ENCODE data around the gene RAB22A.
"Not testable (repeated sequence)": the region's sequence is repeated elsewhere in the genome, so short reads cannot be mapped to it uniquely, and the experiment has no call there.

Gene RAB22A

DNA sequence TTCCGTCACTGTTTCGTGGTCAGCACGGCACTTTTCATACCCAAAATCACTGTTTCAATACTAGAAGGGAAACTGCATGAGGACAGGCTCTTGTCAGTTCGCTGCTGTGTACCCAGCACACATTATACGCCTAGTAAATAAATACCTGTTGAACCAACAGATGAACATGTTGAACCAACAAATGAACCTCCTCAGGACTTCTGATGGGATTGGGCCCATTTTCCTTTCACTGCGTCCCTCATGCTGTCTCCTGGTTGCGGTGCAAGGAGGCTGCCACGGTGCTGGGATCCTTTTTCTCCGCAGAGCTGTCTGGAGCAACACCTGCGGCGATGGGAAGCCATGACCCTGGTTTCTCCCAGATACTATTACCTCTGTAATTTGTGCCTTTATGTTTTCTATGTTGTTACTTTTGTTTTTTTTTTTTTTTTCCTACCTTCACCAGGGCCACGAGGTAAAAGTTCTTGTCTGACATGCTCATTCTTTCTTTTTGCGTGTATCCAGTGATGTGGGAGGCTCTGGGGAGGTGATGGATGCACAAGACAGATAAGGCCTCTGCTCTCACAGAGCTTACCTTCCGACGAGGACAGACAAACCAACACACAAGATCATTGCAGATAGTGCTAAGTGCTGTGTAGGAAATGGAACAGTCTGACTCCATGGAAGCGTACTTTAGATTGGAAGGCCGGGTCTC, 80.6 kb downstream of the RAB22A start:
- no peak for DNase-seq

GRCh38 chr20:58390659-58391035, 81.1 kb downstream of the RAB22A start:
- DNase-seq, result no peak

GRCh38 chr20:58392286-58392685, 82.8 kb downstream of the RAB22A start:
- no peak for DNase-seq

- no peak for DNase-seq
Measured at GRCh38 chr20:58393299-58393698, 83.8 kb downstream of the RAB22A start.

DNA sequence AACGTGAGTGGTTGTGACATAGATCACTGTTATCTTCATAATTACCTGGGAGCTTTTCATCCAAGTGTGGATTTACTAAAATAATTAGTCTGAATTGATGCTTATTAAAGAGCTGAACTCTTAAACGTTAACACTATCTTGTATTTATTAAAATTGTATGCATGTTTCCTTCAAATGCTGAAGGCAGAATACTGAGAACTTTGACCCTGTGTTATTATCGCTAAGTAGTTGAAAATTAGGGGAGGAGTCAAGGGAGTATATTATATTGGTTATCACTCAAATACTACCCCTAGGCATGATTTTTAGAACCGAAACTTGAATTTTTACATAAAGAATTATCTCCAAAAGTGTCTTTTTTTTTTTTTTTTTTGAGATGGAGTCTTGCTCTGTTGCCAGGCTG, 85.3 kb downstream of the RAB22A start:
- no peak for DNase-seq

- no peak for DNase-seq
Measured at GRCh38 chr20:58395604-58396003, 86.1 kb downstream of the RAB22A start.

DNA sequence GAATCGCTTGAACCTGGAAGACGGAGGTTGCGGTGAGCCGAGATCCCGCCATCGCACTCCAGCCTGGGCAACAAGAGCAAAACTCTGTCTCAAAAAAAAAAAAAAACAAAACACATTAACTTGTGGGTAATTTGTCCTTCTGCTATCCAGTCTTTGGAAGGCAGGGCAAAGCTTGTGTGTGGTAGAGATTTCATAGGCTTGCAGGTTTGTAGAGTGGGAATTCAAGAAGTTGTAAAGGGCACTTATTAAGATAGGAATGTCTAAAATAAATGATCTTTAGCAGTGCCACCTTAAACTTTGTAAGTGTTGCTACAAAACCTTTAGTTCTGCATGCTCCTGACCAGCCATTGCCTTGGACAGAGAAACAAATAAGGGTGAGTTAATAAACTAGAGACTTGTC, 87.9 kb downstream of the RAB22A start:
- no peak for DNase-seq

DNA sequence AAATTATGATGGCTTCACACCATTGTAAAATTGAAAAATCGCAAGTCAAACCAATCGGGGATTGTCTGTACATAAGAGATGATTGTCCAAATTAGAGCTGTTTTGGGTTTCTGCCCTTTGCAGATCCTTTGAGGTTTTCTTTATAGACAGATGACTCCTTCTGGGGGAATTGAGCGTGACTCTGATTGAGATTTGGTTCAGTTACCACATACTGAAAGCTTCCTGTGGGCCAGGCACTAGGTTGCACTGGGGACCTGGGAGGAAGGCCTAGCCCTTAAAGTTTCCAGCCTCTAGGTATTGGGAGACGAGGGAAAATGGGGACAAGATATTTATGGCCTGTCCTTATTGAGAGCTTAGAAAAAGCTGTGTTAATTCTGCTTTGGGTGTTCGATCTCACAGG, 88.7 kb downstream of the RAB22A start:
- DNase-seq, result no peak

DNA sequence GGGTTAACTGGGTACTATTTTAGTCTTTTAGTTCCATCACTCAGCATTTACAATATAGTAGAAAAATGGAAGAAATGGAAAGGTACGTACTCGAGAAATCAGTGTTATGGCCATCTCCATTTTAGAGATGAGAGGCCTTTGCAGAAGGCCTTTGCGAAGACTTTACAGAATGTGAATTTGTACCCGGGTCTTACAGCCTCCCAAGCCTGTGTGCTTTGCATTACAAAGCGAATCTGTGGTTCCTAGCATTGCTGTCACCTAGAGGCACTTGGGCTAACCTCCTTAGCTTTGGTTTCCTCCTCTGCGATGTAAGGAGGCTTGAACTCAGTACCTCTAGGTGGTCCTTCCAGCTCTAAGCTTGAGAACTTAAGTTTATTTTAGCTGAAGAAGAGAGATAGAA, 90.4 kb downstream of the RAB22A start:
- no peak for DNase-seq

- no peak for DNase-seq
Measured at GRCh38 chr20:58401162-58401561, 91.6 kb downstream of the RAB22A start.

- no peak for DNase-seq
Measured at GRCh38 chr20:58402305-58402704, 92.8 kb downstream of the RAB22A start.

DNA sequence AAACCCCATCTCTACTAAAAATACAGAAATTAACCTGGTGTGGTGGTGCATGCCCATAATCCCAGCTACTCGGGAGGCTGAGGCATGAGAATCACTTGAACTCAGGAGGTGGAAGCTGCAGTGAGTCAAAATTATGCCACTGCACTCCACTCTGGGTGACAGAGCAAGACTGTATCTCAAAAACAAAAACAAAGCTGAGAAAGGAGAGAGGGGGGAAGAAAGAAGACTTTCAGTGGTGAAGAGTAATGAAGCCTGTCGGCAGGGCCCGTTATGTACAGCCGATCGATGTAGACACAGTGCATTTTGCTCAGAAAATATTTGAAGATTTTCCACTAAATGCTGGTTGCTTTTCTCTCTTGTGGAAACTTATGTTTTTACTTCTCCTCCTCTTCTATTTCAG, 93.3 kb downstream of the RAB22A start:
- no peak for DNase-seq

- no peak for DNase-seq
Measured at GRCh38 chr20:58403272-58403671, 93.8 kb downstream of the RAB22A start.

DNA sequence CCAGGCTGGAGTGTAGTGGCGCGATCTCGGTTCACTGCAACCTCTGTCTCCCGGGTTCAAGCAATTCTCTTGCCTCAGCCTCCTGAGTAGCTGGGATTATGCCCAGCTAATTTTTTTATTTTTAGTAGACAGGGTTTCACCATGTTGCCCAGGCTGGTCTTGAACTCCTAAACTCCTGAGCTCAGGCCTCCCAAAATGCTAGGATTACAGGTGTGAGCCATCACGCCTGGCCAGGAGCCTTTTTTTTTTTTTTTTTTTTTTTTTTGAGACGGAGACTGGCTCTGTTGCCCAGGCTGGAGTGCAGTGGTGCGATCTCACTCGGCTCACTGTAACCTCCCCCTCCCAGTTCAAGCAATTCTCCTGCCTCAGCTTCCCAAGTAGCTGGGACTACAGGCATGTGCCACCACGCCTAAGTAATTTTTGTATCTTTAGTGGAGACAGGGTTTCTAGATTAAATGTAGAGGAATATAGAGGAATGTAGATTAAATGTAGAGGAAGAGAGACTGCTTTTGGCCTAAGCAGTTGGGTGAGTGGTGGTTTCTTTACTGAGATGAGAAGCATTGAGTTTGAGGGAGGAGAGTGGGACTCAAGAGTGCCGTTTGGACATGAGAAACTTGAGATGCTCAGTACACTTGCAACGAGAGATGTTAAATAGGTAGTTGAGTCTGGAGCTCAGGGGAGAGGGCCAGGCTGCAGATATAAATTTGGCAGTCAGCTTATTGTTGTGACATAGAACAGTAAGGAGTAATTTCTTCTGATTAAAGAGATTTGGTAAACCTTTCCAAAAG, 96.2 kb downstream of the RAB22A start:
- no peak for DNase-seq

GRCh38 chr20:58406422-58407001, 97.0 kb downstream of the RAB22A start:
- no peak for DNase-seq

DNA sequence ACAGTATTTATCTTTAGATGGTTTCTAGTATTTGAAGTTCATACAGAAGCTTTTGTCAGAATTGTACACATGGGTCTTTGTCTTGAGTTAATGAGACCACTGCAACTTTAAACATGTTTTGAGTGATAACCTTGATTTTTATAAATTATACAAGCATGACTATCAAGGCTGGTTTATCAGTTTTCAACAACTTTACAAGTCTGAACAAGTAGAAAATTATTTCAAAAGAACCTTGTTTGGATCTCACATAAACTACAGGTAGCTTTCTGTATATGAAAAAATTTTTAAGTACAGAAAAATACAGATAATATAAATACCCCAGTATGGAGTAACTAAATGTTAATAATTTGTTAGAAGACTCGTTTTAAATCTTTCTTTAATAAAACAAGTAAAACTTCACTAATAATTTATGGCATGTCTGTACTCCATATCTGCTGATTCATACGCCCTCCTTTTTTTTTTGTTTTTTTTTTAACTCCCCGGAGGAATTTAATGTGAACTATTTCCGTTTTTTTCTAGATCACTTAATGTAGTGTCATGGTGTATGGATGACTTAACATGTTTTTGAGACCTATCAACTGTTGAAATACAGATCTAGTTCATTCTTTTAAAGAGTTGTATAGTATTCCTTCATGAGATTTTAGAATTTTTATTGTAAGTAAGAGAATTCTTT, 97.8 kb downstream of the RAB22A start:
- no peak for DNase-seq

DNA sequence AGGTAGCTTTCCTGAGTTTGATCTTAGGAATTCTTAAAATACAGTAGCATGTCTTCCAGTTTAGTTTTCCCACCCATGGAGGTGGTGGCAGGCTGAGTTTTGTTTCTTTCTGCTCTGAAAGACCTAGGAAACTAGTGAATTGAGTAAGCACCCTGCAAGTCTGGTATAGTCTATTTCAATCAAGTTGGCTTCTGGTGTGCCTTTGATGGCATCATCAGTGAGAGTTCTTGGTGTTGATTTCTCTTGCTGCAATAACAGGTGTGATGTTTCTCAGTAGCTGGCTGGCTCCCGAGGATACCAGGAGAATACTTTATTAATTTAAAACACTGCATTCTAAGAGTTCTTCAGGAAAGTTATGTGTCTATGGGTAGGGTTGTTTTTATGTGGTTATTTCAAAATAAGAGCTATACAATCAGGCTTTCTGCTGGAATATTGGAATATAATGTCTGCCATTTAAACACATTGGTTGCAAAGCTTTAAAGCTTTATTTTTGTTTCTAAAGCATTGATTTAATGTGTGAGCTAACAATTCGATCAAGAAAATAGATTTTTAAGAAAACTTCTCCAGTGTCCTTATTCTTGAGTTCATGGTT, 98.5 kb downstream of the RAB22A start:
- DNase-seq, result no peak

DNA sequence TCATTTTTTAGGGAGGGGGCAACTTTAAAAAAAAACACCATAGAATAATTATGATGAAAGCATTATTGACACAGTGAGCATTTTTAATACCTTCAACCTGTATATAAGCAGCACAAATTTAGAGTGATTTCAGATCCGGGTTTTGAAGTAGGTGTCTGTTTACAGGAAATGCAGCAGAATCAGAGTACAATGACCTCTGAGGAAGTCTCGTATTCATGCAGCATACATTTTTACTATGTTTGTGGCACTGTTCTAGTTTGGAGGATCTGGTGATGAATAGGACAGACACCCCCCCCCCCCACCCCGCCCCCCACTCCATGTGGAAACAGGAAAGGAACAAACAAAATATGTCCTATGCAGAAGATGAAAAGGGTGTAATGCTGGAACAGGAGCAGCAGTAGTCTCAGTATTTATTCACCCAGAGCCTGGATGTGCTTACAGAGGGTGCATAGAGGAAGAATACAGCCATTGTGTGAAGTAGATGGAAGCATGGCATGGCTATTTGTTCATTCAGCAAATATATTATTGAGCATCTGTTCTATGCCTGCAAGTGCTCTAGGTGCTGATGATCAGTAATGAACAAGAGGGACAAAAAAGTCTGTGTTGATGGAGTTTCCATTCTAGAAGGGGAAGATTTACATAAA, 99.2 kb downstream of the RAB22A start:
- DNase-seq, result no peak

GRCh38 chr20:58414216-58414615, 104.7 kb downstream of the RAB22A start:
- not testable (repeated sequence) for DNase-seq

DNA sequence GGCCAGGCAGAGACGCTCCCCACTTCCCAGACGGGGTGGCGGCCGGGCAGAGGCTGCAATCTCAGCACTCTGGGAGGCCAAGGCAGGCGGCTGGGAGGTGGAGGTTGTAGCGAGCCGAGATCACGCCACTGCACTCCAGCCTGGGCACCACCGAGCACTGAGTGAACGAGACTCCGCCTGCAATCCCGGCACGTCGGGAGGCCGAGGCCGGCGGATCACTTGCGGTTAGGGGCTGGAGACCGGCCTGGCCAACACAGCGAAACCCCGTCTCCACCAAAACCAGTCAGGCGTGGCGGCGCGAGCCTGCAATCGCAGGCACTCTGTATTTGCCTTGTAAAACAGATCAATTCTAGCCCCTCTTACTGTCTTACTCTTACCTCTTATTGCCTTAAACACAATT, 105.3 kb downstream of the RAB22A start:
- not testable (repeated sequence) for DNase-seq

DNA sequence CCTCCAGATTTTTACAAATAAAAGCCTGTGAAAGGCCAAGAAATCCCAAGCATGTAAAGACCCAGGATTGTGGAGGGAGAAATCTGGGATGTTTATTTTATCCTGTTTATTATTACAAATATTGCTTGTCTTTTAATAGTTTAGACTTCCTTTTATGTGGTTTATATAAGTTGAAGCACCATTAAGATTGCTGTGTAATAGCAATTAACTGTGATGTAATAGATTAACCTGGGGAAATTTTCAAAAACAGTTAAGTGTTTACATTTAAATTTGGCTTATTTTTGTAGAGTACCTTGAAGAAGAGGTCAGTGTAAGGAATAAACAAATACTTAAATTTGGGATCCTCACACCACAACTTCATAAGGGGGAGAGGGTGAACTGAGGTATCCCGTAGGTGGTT, 106.5 kb downstream of the RAB22A start:
- no peak for DNase-seq

GRCh38 chr20:58416835-58417234, 107.3 kb downstream of the RAB22A start:
- DNase-seq, result no peak

Measured in NCI-H524 (cell line).